Measurements from ENCODE around the gene NRXN3. TPM values are rescaled to one million over a fixed set of nuclear protein-coding genes. Genes with fewer than 3 reads are reported as not detected.

Gene NRXN3
- total and polyA plus RNA-seq, 2 of the 13 experiments (the other 11 are each of a cell fraction or from before 2014, with no cell fraction given), result 0.03 TPM; not detected in 1

DNA sequence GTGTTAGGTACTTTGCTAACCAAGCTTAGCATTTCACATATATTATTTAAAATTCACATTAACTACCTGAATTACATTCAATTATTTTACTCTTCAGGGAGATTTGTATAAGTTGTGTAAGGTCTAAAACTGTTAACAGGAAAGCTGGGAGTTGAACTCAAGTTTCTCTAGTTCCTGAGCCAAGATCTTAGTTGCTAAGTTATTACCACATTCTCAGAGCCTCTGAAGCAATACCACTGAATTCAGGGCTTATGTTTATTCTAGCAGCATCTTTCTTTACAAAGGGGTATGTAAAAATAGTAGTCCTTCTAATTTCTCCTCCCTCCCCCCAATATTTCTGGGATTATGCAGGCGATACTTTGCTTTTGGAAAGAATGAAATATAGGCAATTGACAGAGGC, 1254.3 kb downstream of the NRXN3 start:
- CTCF ChIA-PET (ENCODE audit: low intra/inter-chr PET ratio, low total read pairs), result no interaction called here
- POLR2A ChIA-PET, result no interaction called here
- FAIRE-seq (no peak), DNase-seq (ENCODE audit: low spot score) (no peak), ATAC-seq (no peak)
- in situ Hi-C loops (cut with HindIII; ENCODE audit: extremely low pct_ligation_motif_present, low pct_unique_long_range_greater_than_20kb), result no loop called here
- Histone ChIP-seq H3K9me3 (ENCODE audit: low read length) (peaks cover 58% of the 10 kb centered on the region), H3K27ac (ENCODE audit: extremely low read length, insufficient read depth, low read length) (no peak overlapping the region), H3K36me3 (replicated peaks in 1 of 2; ENCODE audit: control insufficient read depth in 1 of 2, insufficient read depth in 2 of 2, low read length in 2 of 2) (no peaks in the 10 kb centered on the region), H3K4me3 (replicated peaks in 1 of 3; ENCODE audit: insufficient read depth in 1 of 3, low read depth in 2 of 3, low read length in 3 of 3) (no peak overlapping the region), H3K27me3 (ENCODE audit: control insufficient read depth in 1 of 2, insufficient read depth in 2 of 2, low read length in 2 of 2) (no peaks in the 10 kb centered on the region; a peak in 1 of 5 replicates), H2AFZ (ENCODE audit: low read length) (no peak overlapping the region), H3K9ac (ENCODE audit: insufficient read depth, low read depth, low read length) (no peak overlapping the region), H4K20me1 (ENCODE audit: insufficient read depth, low read length) (no peaks in the 10 kb centered on the region), H3K79me2 (ENCODE audit: insufficient read depth, low read length) (no peaks in the 10 kb centered on the region), H3K4me1 (ENCODE audit: insufficient read depth, low read length) (no peaks in the 10 kb centered on the region), H3K4me2 (ENCODE audit: low read depth, low read length) (no peak overlapping the region)
- BruUV-seq (replicated peaks), result no TSS peak
- WGBS (ENCODE audit: low lambda C conversion rate), result 15% methylated on average over 1 of the region's 1 CpG
- intact Hi-C loops (cut with micrococcal nuclease; ENCODE audit: unreplicated experiment), result no loop called here
- TF ChIP-seq, protein P1, sequence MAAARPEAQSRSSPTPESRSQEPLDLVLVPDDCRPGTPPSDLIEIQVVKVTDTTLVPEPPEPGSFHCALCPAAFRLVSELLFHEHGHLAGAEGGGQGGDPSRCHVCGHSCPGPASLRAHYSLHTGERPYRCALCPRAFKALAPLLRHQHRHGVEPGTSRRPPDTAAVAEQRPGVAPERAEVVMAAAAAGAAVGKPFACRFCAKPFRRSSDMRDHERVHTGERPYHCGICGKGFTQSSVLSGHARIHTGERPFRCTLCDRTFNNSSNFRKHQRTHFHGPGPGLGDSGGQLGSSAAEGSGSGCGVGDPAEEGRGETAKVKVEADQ (CRISPR knock-in tag; IDR thresholded peaks at IDR 0.05; ENCODE audit: borderline replicate concordance), result no peak
- TF ChIP-seq, protein P2, sequence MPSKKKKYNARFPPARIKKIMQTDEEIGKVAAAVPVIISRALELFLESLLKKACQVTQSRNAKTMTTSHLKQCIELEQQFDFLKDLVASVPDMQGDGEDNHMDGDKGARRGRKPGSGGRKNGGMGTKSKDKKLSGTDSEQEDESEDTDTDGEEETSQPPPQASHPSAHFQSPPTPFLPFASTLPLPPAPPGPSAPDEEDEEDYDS (CRISPR knock-in tag; IDR thresholded peaks at IDR 0.05), result no peak
- TF ChIP-seq, protein P3, sequence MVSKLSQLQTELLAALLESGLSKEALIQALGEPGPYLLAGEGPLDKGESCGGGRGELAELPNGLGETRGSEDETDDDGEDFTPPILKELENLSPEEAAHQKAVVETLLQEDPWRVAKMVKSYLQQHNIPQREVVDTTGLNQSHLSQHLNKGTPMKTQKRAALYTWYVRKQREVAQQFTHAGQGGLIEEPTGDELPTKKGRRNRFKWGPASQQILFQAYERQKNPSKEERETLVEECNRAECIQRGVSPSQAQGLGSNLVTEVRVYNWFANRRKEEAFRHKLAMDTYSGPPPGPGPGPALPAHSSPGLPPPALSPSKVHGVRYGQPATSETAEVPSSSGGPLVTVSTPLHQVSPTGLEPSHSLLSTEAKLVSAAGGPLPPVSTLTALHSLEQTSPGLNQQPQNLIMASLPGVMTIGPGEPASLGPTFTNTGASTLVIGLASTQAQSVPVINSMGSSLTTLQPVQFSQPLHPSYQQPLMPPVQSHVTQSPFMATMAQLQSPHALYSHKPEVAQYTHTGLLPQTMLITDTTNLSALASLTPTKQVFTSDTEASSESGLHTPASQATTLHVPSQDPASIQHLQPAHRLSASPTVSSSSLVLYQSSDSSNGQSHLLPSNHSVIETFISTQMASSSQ (IDR thresholded peaks at IDR 0.05; ENCODE audit: low read depth), result no peak
- TF ChIP-seq, protein P3 (CRISPR knock-in tag; IDR thresholded peaks at IDR 0.05; ENCODE audit: borderline replicate concordance), result no peak
- TF ChIP-seq KDM3A (CRISPR knock-in tag; IDR thresholded peaks at IDR 0.05; ENCODE audit: low read depth) (no peak), ZNF615 (CRISPR knock-in tag; IDR thresholded peaks at IDR 0.05; ENCODE audit: borderline replicate concordance) (no peak), NFKB2 (CRISPR knock-in tag; IDR thresholded peaks at IDR 0.05; ENCODE audit: borderline replicate concordance) (no peak), MXD3 (CRISPR knock-in tag; IDR thresholded peaks at IDR 0.05) (no peak), ZNF263 (CRISPR knock-in tag; IDR thresholded peaks at IDR 0.05) (no peak), ZNF776 (CRISPR knock-in tag; IDR thresholded peaks at IDR 0.05) (no peak), ZNF44 (CRISPR knock-in tag; IDR thresholded peaks at IDR 0.05) (no peak)
- TF ChIP-seq, protein P4, sequence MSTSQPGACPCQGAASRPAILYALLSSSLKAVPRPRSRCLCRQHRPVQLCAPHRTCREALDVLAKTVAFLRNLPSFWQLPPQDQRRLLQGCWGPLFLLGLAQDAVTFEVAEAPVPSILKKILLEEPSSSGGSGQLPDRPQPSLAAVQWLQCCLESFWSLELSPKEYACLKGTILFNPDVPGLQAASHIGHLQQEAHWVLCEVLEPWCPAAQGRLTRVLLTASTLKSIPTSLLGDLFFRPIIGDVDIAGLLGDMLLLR (CRISPR knock-in tag; IDR thresholded peaks at IDR 0.05), result no peak
- TF ChIP-seq, protein P5, sequence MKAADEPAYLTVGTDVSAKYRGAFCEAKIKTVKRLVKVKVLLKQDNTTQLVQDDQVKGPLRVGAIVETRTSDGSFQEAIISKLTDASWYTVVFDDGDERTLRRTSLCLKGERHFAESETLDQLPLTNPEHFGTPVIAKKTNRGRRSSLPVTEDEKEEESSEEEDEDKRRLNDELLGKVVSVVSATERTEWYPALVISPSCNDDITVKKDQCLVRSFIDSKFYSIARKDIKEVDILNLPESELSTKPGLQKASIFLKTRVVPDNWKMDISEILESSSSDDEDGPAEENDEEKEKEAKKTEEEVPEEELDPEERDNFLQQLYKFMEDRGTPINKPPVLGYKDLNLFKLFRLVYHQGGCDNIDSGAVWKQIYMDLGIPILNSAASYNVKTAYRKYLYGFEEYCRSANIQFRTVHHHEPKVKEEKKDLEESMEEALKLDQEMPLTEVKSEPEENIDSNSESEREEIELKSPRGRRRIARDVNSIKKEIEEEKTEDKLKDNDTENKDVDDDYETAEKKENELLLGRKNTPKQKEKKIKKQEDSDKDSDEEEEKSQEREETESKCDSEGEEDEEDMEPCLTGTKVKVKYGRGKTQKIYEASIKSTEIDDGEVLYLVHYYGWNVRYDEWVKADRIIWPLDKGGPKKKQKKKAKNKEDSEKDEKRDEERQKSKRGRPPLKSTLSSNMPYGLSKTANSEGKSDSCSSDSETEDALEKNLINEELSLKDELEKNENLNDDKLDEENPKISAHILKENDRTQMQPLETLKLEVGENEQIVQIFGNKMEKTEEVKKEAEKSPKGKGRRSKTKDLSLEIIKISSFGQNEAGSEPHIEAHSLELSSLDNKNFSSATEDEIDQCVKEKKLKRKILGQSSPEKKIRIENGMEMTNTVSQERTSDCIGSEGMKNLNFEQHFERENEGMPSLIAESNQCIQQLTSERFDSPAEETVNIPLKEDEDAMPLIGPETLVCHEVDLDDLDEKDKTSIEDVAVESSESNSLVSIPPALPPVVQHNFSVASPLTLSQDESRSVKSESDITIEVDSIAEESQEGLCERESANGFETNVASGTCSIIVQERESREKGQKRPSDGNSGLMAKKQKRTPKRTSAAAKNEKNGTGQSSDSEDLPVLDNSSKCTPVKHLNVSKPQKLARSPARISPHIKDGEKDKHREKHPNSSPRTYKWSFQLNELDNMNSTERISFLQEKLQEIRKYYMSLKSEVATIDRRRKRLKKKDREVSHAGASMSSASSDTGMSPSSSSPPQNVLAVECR (CRISPR knock-in tag; IDR thresholded peaks at IDR 0.05; ENCODE audit: borderline replicate concordance), result no peak

All from HepG2 (cell line).